AG09319 (cell line): ENCODE data around the gene FAM43A.

Source experiments
- DNase-seq: peaks from one replicate; pipeline ENCODE4 v3.0.0-alpha.2; 2010; ENCODE audit warnings: low read depth; ENCODE audit errors: extremely low read depth
- TF ChIP-seq, protein P1 (sequence below): IDR thresholded peaks from 2 replicates; pipeline ENCODE4 v1.5.1; 2011; ENCODE audit warnings: low read depth, mild to moderate bottlenecking, inconsistent platforms, low read length, moderate library complexity

Gene FAM43A

GRCh38 chr3:194661946-194662345, 23.7 kb upstream of the FAM43A start:
- DNase-seq, result no peak
- TF ChIP-seq, protein P1, sequence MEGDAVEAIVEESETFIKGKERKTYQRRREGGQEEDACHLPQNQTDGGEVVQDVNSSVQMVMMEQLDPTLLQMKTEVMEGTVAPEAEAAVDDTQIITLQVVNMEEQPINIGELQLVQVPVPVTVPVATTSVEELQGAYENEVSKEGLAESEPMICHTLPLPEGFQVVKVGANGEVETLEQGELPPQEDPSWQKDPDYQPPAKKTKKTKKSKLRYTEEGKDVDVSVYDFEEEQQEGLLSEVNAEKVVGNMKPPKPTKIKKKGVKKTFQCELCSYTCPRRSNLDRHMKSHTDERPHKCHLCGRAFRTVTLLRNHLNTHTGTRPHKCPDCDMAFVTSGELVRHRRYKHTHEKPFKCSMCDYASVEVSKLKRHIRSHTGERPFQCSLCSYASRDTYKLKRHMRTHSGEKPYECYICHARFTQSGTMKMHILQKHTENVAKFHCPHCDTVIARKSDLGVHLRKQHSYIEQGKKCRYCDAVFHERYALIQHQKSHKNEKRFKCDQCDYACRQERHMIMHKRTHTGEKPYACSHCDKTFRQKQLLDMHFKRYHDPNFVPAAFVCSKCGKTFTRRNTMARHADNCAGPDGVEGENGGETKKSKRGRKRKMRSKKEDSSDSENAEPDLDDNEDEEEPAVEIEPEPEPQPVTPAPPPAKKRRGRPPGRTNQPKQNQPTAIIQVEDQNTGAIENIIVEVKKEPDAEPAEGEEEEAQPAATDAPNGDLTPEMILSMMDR, result no peak

DNA sequence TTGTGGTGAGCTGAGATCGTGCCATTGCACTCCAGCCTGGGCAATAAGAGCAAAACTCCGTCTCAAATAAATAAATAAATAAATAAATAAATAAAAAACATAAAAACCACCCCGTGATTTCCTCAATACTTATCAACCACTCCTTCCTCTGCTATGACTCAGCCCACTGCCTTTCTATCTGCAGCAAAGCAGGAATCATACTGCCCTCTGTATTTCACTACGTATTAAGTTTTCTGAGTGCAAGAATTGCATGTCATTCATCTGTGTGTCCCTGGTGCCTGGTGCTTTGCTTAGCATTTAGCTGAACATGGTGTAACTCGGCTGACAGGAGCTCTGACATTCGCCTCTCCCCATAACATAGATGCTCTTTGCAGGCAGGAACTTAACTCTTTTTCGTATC, 20.8 kb upstream of the FAM43A start:
- no peak for DNase-seq
- TF ChIP-seq, protein P1, result no peak

DNA sequence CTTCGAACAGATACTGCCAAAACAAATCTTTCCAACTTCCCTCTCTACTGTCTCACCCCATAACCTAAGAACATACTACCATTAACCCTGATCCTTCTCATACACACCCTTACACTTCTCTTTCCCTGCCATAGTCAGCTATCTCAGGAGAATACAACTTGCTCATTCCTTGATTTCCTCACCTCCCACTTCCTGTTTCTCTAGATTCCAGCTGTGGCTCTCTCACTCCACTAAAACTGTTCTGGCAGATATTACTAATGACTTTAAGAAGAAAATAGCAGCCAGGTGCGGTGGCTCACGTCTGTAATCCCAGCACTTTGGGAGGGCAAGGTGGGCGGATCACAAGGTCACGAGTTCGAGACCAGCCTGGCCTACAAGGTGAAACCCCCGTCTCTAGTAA, 18.3 kb upstream of the FAM43A start:
- no peak for DNase-seq
- TF ChIP-seq, protein P1, result no peak

DNA sequence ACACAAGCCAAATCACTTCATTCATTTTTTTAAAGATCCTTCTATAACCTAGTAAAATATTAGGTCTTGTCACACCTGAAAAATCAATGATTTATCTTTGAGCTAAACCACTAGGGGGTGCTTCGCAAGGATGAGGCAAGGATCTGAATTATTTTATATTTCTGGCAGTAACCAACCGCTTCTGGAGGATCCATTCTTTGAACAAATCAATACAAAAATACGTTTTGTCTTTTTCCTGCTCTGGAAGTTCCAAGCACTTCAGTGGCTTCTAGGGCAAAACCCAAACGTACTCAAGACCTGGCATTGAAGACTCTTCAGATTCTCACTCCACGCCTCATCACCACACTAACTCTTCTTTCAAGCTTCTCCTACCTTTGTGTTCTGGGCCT, 14.2 kb upstream of the FAM43A start:
- TF ChIP-seq, protein P1, result peak; percentile 48
- DNase-seq, result no peak

- peak; percentile 90 for DNase-seq
- TF ChIP-seq, protein P1, result no peak
These were observed 13.5 kb upstream of the FAM43A start, which contains the start of gene LSG1 for GRCh38 chr3:194671900-194672808. TSS of gene LSG1 (minus strand) at chr3:194672191. CDS start at chr3:194672162, 29 bp downstream.

DNA sequence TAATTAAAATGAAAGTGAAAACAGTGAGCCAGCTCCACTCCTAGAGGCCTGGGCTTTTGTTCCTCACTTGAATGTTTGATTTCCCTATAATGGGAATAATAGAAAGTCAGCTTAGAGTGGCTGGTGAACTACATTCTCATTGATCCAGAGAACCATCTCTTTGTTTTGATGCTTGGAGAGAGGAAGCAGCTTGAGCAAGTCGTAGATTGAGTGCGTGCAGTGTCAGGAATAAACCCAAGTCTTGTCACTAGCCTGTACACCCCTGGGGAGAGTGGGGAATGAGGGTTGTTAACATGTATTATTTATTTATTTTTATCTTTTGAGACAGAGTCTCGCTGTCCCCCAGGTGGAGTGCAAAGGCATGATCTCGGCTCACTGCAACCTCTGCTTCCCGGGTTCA, 12.8 kb upstream of the FAM43A start:
- no peak for DNase-seq

GRCh38 chr3:194673761-194674160, 11.9 kb upstream of the FAM43A start:
- TF ChIP-seq, protein P1, result no peak

More for the DNA sequence above, 12.8 kb upstream of the FAM43A start:
- TF ChIP-seq, protein P1, result no peak

More at GRCh38 chr3:194673761-194674160, 11.9 kb upstream of the FAM43A start:
- no peak for DNase-seq
